ENCODE results near the gene KLK15. TPM values are rescaled to one million over a fixed set of nuclear protein-coding genes. Genes with fewer than 3 reads are reported as not detected.

The KLK15 gene
- total RNA-seq, 1 donor from 2014 or later: not detected

DNA sequence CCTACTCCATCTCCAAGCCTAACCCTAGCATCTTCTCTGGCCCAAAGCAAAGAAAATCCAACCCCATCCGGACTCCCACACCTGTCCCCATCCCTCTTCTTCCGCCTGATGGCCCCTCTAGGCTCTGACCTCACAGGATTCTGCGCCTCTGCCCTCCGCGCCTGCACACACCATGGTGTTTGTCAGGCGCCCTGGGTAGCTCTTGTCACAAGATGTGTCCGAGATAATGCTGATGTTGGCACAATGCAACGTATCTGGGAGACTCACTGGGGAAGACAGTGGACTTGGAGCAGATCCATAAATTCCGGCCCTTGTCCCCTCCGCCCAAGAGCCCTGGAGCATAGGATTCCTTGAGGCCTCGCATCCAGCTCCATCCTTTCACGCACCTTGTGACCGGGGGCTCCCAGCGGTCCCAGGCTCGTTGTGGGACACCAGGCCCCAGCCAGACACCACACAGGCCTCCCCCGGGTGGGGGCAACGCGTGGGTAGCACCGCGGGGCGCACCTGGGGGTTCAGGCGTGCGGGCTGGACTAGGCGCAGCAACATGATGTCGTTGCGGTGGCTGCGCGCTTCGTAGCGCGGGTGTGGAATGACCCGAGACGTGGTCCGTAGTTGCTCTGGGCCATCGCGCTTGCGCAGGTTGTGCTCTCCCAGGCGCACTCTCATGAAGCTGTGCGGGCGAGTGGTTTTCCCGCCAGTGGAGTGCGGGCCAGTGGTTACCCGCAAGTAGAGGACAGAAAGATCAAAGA is 6.7 kb downstream of the KLK15 start:
- no peak for TF ChIP-seq CTCF (IDR thresholded peaks at IDR 0.05; ENCODE audit: unreplicated experiment)
- Mint-ChIP-seq H3K4me1 (ENCODE audit: low read depth) (no peaks in the 10 kb centered on the region), H3K27ac (no peak overlapping the region), H3K9me3 (ENCODE audit: low read depth) (peaks cover 8% of the 10 kb centered on the region), H3K36me3 (ENCODE audit: insufficient read depth) (no peaks in the 10 kb centered on the region), H3K4me3 (ENCODE audit: low read depth) (no peak overlapping the region), H3K27me3 (peaks cover 65% of the 10 kb centered on the region)
- DNase-seq (ENCODE audit: low spot score, unreplicated experiment): no peak

GRCh38 chr19:50823389-50824042 is 9.9 kb downstream of the KLK15 start, which contains the start of gene KLK1:
Gene KLK1, minus strand, starts transcription at chr19:50823787. Its CDS starts 39 bp downstream, at chr19:50823748.
- no peak for DNase-seq (ENCODE audit: low spot score, unreplicated experiment)
- Mint-ChIP-seq H3K4me3 (ENCODE audit: low read depth) (no peak within 1 kb of the TSS), H3K27ac (no peak within 1 kb of the TSS), H3K27me3 (peaks cover 76% of the 10 kb centered on the region), H3K9me3 (ENCODE audit: low read depth) (peaks cover 8% of the 10 kb centered on the region), H3K4me1 (ENCODE audit: low read depth) (peaks cover 6% of the 10 kb centered on the region), H3K36me3 (ENCODE audit: insufficient read depth) (no peaks in the 10 kb centered on the region)
- no peak for TF ChIP-seq CTCF (IDR thresholded peaks at IDR 0.05; ENCODE audit: unreplicated experiment)

DNA sequence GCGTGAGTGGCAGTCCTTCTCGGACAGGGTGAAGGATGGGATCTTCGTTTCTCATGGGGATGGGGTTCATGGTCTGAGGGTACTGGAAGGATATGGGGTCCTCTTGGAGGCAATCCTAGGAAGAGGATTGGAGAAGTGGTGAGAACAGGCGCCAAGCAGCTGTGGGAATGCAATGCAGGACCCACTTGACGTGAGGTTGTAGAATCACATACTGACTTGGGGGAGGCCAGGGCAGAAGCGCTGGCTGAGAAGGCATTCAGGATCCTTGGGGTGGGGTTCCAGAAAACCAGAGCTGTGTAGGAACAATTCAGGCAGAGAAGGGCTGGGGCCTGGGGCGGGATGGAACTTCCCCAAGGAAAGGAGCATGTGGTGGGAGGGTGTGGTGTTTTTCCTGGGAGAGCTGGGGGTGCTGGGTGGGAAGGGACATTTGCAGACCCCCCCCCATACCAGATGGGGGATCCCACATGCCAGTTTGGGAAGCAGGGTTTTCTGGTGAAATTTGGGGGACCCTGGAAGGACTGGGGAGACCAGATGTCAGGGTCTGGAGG is 10.6 kb downstream of the KLK15 start:
- Mint-ChIP-seq H3K27ac (no peak overlapping the region), H3K9me3 (ENCODE audit: low read depth) (peaks cover 8% of the 10 kb centered on the region), H3K27me3 (peaks cover 79% of the 10 kb centered on the region), H3K4me1 (ENCODE audit: low read depth) (peaks cover 6% of the 10 kb centered on the region), H3K4me3 (ENCODE audit: low read depth) (no peak overlapping the region), H3K36me3 (ENCODE audit: insufficient read depth) (no peaks in the 10 kb centered on the region)
- TF ChIP-seq CTCF (IDR thresholded peaks at IDR 0.05; ENCODE audit: unreplicated experiment): no peak
- DNase-seq (ENCODE audit: low spot score, unreplicated experiment): no peak

- no peak for DNase-seq (ENCODE audit: low spot score, unreplicated experiment)
- Mint-ChIP-seq H3K27me3 (peaks cover 82% of the 10 kb centered on the region), H3K27ac (no peak overlapping the region), H3K36me3 (ENCODE audit: insufficient read depth) (no peaks in the 10 kb centered on the region), H3K4me1 (ENCODE audit: low read depth) (peaks cover 6% of the 10 kb centered on the region), H3K9me3 (ENCODE audit: low read depth) (peaks cover 8% of the 10 kb centered on the region), H3K4me3 (ENCODE audit: low read depth) (no peak overlapping the region)
- TF ChIP-seq CTCF (IDR thresholded peaks at IDR 0.05; ENCODE audit: unreplicated experiment): no peak
Observed at GRCh38 chr19:50821622-50822021, 11.8 kb downstream of the KLK15 start.

DNA sequence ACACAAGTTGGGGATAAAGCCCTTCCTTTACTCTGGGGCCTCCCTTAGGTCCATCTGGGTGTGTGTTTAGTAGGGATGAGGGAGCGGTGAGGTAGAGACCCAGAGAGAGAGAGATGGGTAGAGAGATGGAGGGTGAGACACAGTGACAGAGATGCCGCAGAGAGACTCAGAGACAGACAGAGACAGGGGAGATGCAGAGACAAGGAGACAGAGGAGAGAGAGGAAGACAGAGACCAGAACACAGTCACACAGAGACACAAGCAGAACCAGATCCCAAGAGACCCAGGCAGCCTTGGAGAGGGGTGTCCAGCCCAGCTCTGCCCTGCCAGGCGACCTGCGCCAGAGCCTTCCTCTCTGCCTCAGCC is 12.1 kb downstream of the KLK15 start:
- Mint-ChIP-seq H3K27me3 (peaks cover 83% of the 10 kb centered on the region), H3K27ac (no peak overlapping the region), H3K36me3 (ENCODE audit: insufficient read depth) (no peaks in the 10 kb centered on the region), H3K9me3 (ENCODE audit: low read depth) (peaks cover 4% of the 10 kb centered on the region), H3K4me1 (ENCODE audit: low read depth) (peaks cover 6% of the 10 kb centered on the region), H3K4me3 (ENCODE audit: low read depth) (no peak overlapping the region)
- DNase-seq (ENCODE audit: low spot score, unreplicated experiment): no peak
- no peak for TF ChIP-seq CTCF (IDR thresholded peaks at IDR 0.05; ENCODE audit: unreplicated experiment)
